ENCODE results near the gene ATG9A. TPM values are rescaled to one million over a fixed set of nuclear protein-coding genes. Genes with fewer than 3 reads are reported as not detected.

ATG9A gene
- total RNA-seq, 1 donor from 2014 or later: 40.6 TPM

- Mint-ChIP-seq H3K27ac (no peak overlapping the region), H3K4me1 (no peaks in the 10 kb centered on the region), H3K4me3 (no peak overlapping the region), H3K9me3 (no peaks in the 10 kb centered on the region), H3K36me3 (peaks cover 7% of the 10 kb centered on the region), H3K27me3 (ENCODE audit: low read depth) (no peaks in the 10 kb centered on the region)
- DNase-seq (ENCODE audit: low spot score in 2 of 2, unreplicated experiment in 2 of 2): no peak
- no peak for TF ChIP-seq CTCF (IDR thresholded peaks at IDR 0.05; ENCODE audit: unreplicated experiment)
Observed at GRCh38 chr2:219186754-219187456, 42.5 kb downstream of the ATG9A start.

- Mint-ChIP-seq H3K4me1 (peaks cover 3% of the 10 kb centered on the region), H3K9me3 (no peaks in the 10 kb centered on the region), H3K4me3 (no peak overlapping the region), H3K36me3 (peaks cover 21% of the 10 kb centered on the region), H3K27me3 (ENCODE audit: low read depth) (no peaks in the 10 kb centered on the region), H3K27ac (no peak overlapping the region)
- no peak for TF ChIP-seq CTCF (IDR thresholded peaks at IDR 0.05; ENCODE audit: unreplicated experiment)
- DNase-seq (ENCODE audit: low spot score in 2 of 2, unreplicated experiment in 2 of 2): no peak
Observed at GRCh38 chr2:219184121-219184520, 45.3 kb downstream of the ATG9A start.

GRCh38 chr2:219183151-219183772, 46.2 kb downstream of the ATG9A start:
- Mint-ChIP-seq H3K4me1 (peaks cover 7% of the 10 kb centered on the region), H3K27ac (no peak overlapping the region), H3K4me3 (no peak overlapping the region), H3K27me3 (ENCODE audit: low read depth) (no peaks in the 10 kb centered on the region), H3K9me3 (no peaks in the 10 kb centered on the region), H3K36me3 (peaks cover 21% of the 10 kb centered on the region)
- no peak for TF ChIP-seq CTCF (IDR thresholded peaks at IDR 0.05; ENCODE audit: unreplicated experiment)
- DNase-seq (ENCODE audit: low spot score in 2 of 2, unreplicated experiment in 2 of 2): no peak

GRCh38 chr2:219182331-219183150, 46.9 kb downstream of the ATG9A start:
- no peak for TF ChIP-seq CTCF (IDR thresholded peaks at IDR 0.05; ENCODE audit: unreplicated experiment)
- Mint-ChIP-seq H3K4me1 (peaks cover 8% of the 10 kb centered on the region), H3K27me3 (ENCODE audit: low read depth) (no peaks in the 10 kb centered on the region), H3K36me3 (peaks cover 21% of the 10 kb centered on the region), H3K27ac (no peak overlapping the region), H3K4me3 (no peak overlapping the region), H3K9me3 (no peaks in the 10 kb centered on the region)
- DNase-seq (ENCODE audit: low spot score in 2 of 2, unreplicated experiment in 2 of 2): no peak

- H3K27me3 Mint-ChIP-seq (ENCODE audit: low read depth): no peaks in the 10 kb centered on the region
- H3K9me3 Mint-ChIP-seq: no peaks in the 10 kb centered on the region
- TF ChIP-seq CTCF (IDR thresholded peaks at IDR 0.05; ENCODE audit: unreplicated experiment): no peak
- no peak for DNase-seq (ENCODE audit: low spot score in 2 of 2, unreplicated experiment in 2 of 2)
- no peak overlapping the region for H3K4me3 Mint-ChIP-seq
- no peak overlapping the region for H3K27ac Mint-ChIP-seq
- H3K4me1 Mint-ChIP-seq: peaks cover 13% of the 10 kb centered on the region
- H3K36me3 Mint-ChIP-seq: peaks cover 21% of the 10 kb centered on the region
Observed at GRCh38 chr2:219181531-219181930, 47.9 kb downstream of the ATG9A start.
